AG20443 (cell line): Measurements from ENCODE around the gene IGF1.

ENCODE experiments used
- DNase-seq: peaks from one replicate; pipeline ENCODE4 v3.0.0; 2012; ENCODE audit warnings: low spot score, mixed read lengths

IGF1 gene

GRCh38 chr12:102426599-102427542 lies 53.5 kb downstream of the IGF1 start:
- DNase-seq = peak; percentile 59

- DNase-seq = no peak
Observed at GRCh38 chr12:102425109-102426039, 55.0 kb downstream of the IGF1 start.

- no peak for DNase-seq
Observed at GRCh38 chr12:102423462-102423861, 56.9 kb downstream of the IGF1 start.

GRCh38 chr12:102421802-102422583 lies 58.4 kb downstream of the IGF1 start:
- DNase-seq = no peak

GRCh38 chr12:102419094-102419764 lies 61.1 kb downstream of the IGF1 start:
- DNase-seq = no peak

- DNase-seq = no peak
Observed at GRCh38 chr12:102417055-102417454, 63.3 kb downstream of the IGF1 start.

- no peak for DNase-seq
Observed at GRCh38 chr12:102415515-102415914, 64.8 kb downstream of the IGF1 start.

- DNase-seq = no peak
Observed at GRCh38 chr12:102413396-102413795, 67.0 kb downstream of the IGF1 start.

GRCh38 chr12:102410511-102410910 lies 69.9 kb downstream of the IGF1 start:
- no peak for DNase-seq

- no peak for DNase-seq
Observed at GRCh38 chr12:102408487-102409297, 71.7 kb downstream of the IGF1 start.

- DNase-seq = peak; percentile 26
Observed at GRCh38 chr12:102407776-102408486, 72.4 kb downstream of the IGF1 start.

GRCh38 chr12:102406033-102406584 lies 74.3 kb downstream of the IGF1 start:
- peak; percentile 40 for DNase-seq

GRCh38 chr12:102401087-102401486 lies 79.3 kb downstream of the IGF1 start:
- no peak for DNase-seq

- DNase-seq = no peak
Observed at GRCh38 chr12:102399653-102400052, 80.7 kb downstream of the IGF1 start.

GRCh38 chr12:102396276-102396675 lies 84.1 kb downstream of the IGF1 start:
- no peak for DNase-seq

- no peak for DNase-seq
Observed at GRCh38 chr12:102394200-102394599, 86.2 kb downstream of the IGF1 start.

GRCh38 chr12:102390068-102390467 lies 90.3 kb downstream of the IGF1 start:
- DNase-seq = no peak

GRCh38 chr12:102388469-102388868 lies 91.9 kb downstream of the IGF1 start:
- DNase-seq = no peak

- DNase-seq = no peak
Observed at GRCh38 chr12:102385343-102385742, 95.0 kb downstream of the IGF1 start.
